GM21367 (cell line): ENCODE measurements around the gene CYB561.
A peak's percentile ranks its signal among the peaks of the same experiment; 100 is the strongest.

Experiments
- ATAC-seq: cut with Tn5 transposase; IDR thresholded peaks from one replicate; pipeline ENCODE4 v1.9.1; 2021; ENCODE audit not compliant: unreplicated experiment

Gene CYB561

GRCh38 chr17:63445954-63446752 is at the start of gene CYB561:
Gene CYB561 (minus strand): TSS chr17:63446306. CDS start chr17:63437547, 8,759 bp downstream.
- ATAC-seq: peak; percentile 57

- ATAC-seq: no peak
Observed at GRCh38 chr17:63495491-63495890, 49.4 kb upstream of the CYB561 start.

GRCh38 chr17:63494300-63494928 is 48.3 kb upstream of the CYB561 start:
- ATAC-seq: no peak

- no peak for ATAC-seq
Observed at GRCh38 chr17:63493411-63493810, 47.3 kb upstream of the CYB561 start.

- ATAC-seq: no peak
Observed at GRCh38 chr17:63492940-63493339, 46.8 kb upstream of the CYB561 start.

GRCh38 chr17:63491977-63492618 is 46.0 kb upstream of the CYB561 start:
- ATAC-seq: no peak

GRCh38 chr17:63491413-63491812 is 45.3 kb upstream of the CYB561 start:
- ATAC-seq: no peak

- no peak for ATAC-seq
Observed at GRCh38 chr17:63490858-63491400, 44.8 kb upstream of the CYB561 start.

GRCh38 chr17:63490329-63490728 is 44.2 kb upstream of the CYB561 start:
- no peak for ATAC-seq

GRCh38 chr17:63489291-63489690 is 43.2 kb upstream of the CYB561 start:
- ATAC-seq: no peak

- ATAC-seq: no peak
Observed at GRCh38 chr17:63488851-63489250, 42.7 kb upstream of the CYB561 start.

- ATAC-seq: no peak
Observed at GRCh38 chr17:63487014-63487339, 40.9 kb upstream of the CYB561 start.

GRCh38 chr17:63486317-63487013 is 40.4 kb upstream of the CYB561 start:
- no peak for ATAC-seq

GRCh38 chr17:63483655-63484575 is 37.8 kb upstream of the CYB561 start:
- ATAC-seq: no peak

- ATAC-seq: no peak
Observed at GRCh38 chr17:63483038-63483437, 36.9 kb upstream of the CYB561 start.

- no peak for ATAC-seq
Observed at GRCh38 chr17:63482509-63482908, 36.4 kb upstream of the CYB561 start.

GRCh38 chr17:63481488-63481870 is 35.4 kb upstream of the CYB561 start:
- ATAC-seq: no peak

GRCh38 chr17:63480826-63481487 is 34.9 kb upstream of the CYB561 start:
- ATAC-seq: no peak

GRCh38 chr17:63480192-63480784 is 34.2 kb upstream of the CYB561 start:
- ATAC-seq: no peak
